GM19238 (cell line): ENCODE results near the gene ZNF609.

Experiments
- DNase-seq: peaks from one replicate; pipeline ENCODE4 v3.0.0; 2011; ENCODE audit warnings: low spot score; ENCODE audit not compliant: insufficient read length

Gene ZNF609

GRCh38 chr15:64690578-64691296, 230.4 kb downstream of the ZNF609 start:
- no peak for DNase-seq

GRCh38 chr15:64691896-64692565, 231.7 kb downstream of the ZNF609 start:
- DNase-seq = no peak

- no peak for DNase-seq
Observed at GRCh38 chr15:64693134-64693533, 232.8 kb downstream of the ZNF609 start.

GRCh38 chr15:64694816-64695215, 234.4 kb downstream of the ZNF609 start:
- no peak for DNase-seq

- DNase-seq = no peak
Observed at GRCh38 chr15:64695561-64695992, 235.2 kb downstream of the ZNF609 start.

GRCh38 chr15:64696481-64696880, 236.1 kb downstream of the ZNF609 start:
- DNase-seq = no peak

- no peak for DNase-seq
Observed at GRCh38 chr15:64697911-64698369, 237.6 kb downstream of the ZNF609 start.

- no peak for DNase-seq
Observed at GRCh38 chr15:64698823-64699222, 238.4 kb downstream of the ZNF609 start.

- no peak for DNase-seq
Observed at GRCh38 chr15:64699751-64700388, 239.5 kb downstream of the ZNF609 start.

- DNase-seq = no peak
Observed at GRCh38 chr15:64701051-64701450, 240.7 kb downstream of the ZNF609 start.

GRCh38 chr15:64701482-64702184, 241.3 kb downstream of the ZNF609 start:
- no peak for DNase-seq

- peak; percentile 94 for DNase-seq
Observed at GRCh38 chr15:64702816-64703631, 242.6 kb downstream of the ZNF609 start.

- DNase-seq = no peak
Observed at GRCh38 chr15:64703632-64703959, 243.2 kb downstream of the ZNF609 start.

GRCh38 chr15:64705006-64705405, 244.6 kb downstream of the ZNF609 start:
- no peak for DNase-seq

- no peak for DNase-seq
Observed at GRCh38 chr15:64706011-64706911, 245.9 kb downstream of the ZNF609 start.

GRCh38 chr15:64710676-64711428, 250.5 kb downstream of the ZNF609 start:
- DNase-seq = no peak

GRCh38 chr15:64712353-64712752, 252.0 kb downstream of the ZNF609 start:
- no peak for DNase-seq

GRCh38 chr15:64713592-64713991, 253.2 kb downstream of the ZNF609 start:
- no peak for DNase-seq

GRCh38 chr15:64716452-64716851, 256.1 kb downstream of the ZNF609 start:
- DNase-seq = no peak
